ENCODE data around the gene RASGRF1.

DNA sequence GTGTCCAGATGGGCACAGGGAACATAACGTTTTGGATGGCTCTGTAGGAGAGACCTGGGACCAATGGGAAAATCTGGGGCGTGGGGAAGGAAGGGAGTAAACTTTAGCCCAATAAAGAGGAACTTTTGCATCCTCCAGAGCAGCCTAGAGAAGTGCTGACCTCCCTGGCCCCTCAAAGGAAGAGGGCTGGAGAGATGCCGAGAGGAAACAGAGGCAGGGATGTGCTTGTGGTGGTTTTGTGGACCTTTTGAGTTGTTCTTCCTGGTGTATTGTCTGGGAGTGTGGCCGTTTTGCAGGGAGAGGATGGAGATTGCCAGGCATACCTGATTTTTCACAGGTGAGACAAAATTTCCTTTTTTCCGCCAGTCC is 155.9 kb downstream of the RASGRF1 start:
- TF ChIP-seq, protein P1, sequence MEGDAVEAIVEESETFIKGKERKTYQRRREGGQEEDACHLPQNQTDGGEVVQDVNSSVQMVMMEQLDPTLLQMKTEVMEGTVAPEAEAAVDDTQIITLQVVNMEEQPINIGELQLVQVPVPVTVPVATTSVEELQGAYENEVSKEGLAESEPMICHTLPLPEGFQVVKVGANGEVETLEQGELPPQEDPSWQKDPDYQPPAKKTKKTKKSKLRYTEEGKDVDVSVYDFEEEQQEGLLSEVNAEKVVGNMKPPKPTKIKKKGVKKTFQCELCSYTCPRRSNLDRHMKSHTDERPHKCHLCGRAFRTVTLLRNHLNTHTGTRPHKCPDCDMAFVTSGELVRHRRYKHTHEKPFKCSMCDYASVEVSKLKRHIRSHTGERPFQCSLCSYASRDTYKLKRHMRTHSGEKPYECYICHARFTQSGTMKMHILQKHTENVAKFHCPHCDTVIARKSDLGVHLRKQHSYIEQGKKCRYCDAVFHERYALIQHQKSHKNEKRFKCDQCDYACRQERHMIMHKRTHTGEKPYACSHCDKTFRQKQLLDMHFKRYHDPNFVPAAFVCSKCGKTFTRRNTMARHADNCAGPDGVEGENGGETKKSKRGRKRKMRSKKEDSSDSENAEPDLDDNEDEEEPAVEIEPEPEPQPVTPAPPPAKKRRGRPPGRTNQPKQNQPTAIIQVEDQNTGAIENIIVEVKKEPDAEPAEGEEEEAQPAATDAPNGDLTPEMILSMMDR (IDR thresholded peaks at IDR 0.05) = no peak
- TF ChIP-seq POLR2A (IDR thresholded peaks at IDR 0.05) = no peak
